Activated CD4-positive, alpha-beta T cell treated with anti-CD3 and anti-CD28 coated beads, Interleukin-2, Interleukin-6, amounts not matched to agents 100 ng/mL and 50 ng/mL, durations not matched to agents 16 hours and 8 hours (primary cell): Measurements from ENCODE around the gene CCL2.

Experiments
- DNase-seq: peaks from one replicate; pipeline ENCODE4 v3.0.0-alpha.2; 2020

The CCL2 gene

GRCh38 chr17:34275881-34276280 lies 20.8 kb downstream of the CCL2 start:
- no peak for DNase-seq

GRCh38 chr17:34276826-34277225 lies 21.7 kb downstream of the CCL2 start:
- no peak for DNase-seq

- no peak for DNase-seq
Measured at GRCh38 chr17:34283571-34283970, 28.5 kb downstream of the CCL2 start.

GRCh38 chr17:34285286-34285792 lies 30.3 kb downstream of the CCL2 start, which contains the start of gene CCL11:
Gene CCL11, plus strand, starts transcription at chr17:34285742. Its CDS starts 67 bp downstream, at chr17:34285809.
- no peak for DNase-seq

GRCh38 chr17:34287875-34288274 lies 32.8 kb downstream of the CCL2 start:
- no peak for DNase-seq

GRCh38 chr17:34290586-34290985 lies 35.5 kb downstream of the CCL2 start:
- no peak for DNase-seq

GRCh38 chr17:34291721-34292348 lies 36.8 kb downstream of the CCL2 start:
- DNase-seq, result peak; percentile 28

- no peak for DNase-seq
Measured at GRCh38 chr17:34299027-34299426, 43.9 kb downstream of the CCL2 start.

GRCh38 chr17:34299956-34300577 lies 45.0 kb downstream of the CCL2 start:
- DNase-seq, result no peak

- DNase-seq, result peak; percentile 51
Measured at GRCh38 chr17:34300652-34301370, 45.7 kb downstream of the CCL2 start.

- DNase-seq, result no peak
Measured at GRCh38 chr17:34301986-34302385, 46.9 kb downstream of the CCL2 start.

GRCh38 chr17:34302636-34303035 lies 47.6 kb downstream of the CCL2 start:
- no peak for DNase-seq

GRCh38 chr17:34303606-34304005 lies 48.5 kb downstream of the CCL2 start:
- no peak for DNase-seq

GRCh38 chr17:34305061-34305460 lies 50.0 kb downstream of the CCL2 start:
- DNase-seq, result no peak

GRCh38 chr17:34305606-34306005 lies 50.5 kb downstream of the CCL2 start:
- no peak for DNase-seq

GRCh38 chr17:34306466-34306865 lies 51.4 kb downstream of the CCL2 start:
- DNase-seq, result no peak
